SHP77 treated with DMSO at 0.1 percent for 48 hours (cell line): ENCODE measurements around the gene ARPC1B.
"Not testable (repeated sequence)": the region's sequence is repeated elsewhere in the genome, so short reads cannot be mapped to it uniquely, and the experiment has no call there.

Experiments used
- DNase-seq: peaks from one replicate; lab custom pipeline; 2025; lab: John Stamatoyannopoulos, UW

ARPC1B gene

DNA sequence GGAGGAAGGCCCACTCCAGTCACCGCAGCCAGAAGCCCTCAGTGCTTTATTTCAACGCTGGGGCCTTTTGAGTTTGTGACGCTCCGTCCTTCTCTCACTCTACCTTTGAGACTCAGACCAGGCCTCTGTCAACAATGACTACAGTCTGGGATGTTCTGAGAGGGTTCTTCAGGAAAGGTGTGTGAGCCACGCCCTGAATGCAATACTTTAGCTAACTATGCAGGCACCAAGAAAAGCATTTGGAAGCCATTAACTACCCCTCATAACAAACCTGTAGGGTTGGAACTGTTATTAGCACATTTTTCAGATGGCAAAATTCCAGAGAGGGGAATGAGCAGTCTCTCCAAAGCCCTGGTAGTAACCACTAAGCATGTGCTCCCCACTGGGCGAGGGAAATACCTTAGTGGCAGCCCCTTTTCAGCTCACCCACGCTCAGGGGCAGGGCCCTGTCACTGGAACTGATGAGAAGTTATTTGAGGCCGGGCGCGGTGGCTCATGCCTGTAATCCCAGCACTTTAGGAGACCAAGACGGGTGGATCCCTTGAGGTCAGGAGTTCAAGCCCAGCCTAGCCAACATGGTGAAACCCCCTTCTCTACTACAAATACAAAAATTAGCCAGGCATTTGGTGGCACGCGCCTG is 5.7 kb upstream of the ARPC1B start:
- no peak for DNase-seq

DNA sequence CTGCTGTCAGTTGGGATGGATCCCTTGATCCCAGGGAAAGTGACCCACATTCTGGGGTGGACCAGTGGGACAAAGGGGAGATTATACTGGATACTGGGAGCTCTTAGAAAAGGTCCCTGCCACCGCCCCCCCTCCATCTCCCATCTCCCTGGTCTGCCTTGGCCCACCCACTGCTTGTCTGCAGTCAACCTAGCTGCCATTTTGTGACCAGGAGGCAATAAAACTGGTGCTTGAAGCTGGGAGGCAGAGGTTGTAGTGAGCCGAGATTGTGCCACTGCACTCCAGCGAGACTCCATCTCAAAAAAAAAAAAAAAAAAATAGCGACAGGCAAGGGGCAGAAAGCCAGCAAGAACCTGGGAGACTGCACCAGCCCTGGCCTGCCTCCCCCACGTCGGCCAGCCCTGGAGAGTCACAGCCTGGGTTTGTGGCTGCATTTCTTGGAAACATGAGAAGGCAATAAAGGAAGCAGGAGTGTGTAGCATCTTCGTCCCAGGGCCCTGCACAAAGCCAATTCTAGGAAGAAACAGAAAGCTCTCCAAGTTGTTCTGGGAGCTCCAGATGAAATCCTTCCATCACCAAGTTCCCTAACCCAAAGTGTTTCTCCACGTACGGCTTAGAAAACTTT is 4.7 kb upstream of the ARPC1B start:
- DNase-seq: no peak

- no peak for DNase-seq
Observed at GRCh38 chr7:99371376-99371920, 3.1 kb upstream of the ARPC1B start.

- DNase-seq: no peak
Observed at GRCh38 chr7:99372275-99373090, 2.0 kb upstream of the ARPC1B start.

GRCh38 chr7:99373091-99374066 is 1.2 kb upstream of the ARPC1B start:
- DNase-seq: no peak

DNA sequence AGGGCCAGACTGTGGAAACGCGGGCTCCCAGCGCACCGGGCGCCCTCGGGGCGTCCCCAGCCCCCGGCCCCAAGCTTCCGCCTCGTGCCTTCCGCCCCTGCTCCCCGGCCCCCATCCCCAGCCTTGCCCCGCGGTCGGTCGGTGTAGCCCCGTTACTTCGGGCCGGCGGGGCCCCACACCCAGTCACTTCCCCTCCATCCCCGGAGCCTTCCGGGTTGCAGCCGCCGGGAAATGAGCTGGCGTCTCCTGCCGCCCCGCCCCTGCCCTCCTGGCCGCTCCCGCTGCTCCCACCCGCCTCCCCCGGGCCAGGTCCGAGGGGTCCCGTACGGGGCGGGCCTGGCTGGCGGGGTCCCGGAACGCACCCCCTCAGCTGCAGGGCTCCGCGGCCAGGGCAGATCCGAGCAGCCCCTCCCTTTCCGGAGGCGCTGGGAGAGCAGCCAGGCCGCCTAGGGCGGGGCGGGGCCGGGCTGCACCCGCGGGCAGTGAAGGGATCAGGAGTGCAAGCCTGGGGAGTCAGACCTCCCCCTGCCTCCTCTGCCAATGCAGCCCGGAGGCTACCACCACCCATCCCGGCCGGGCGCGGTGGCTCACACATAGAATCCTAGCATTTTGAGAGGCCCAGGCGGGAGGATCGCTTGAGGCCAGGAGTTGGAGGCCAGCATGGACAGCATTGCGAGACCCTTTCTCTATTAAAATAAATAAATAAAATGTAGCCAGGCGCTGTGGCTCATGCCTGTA is 709 bp downstream of the ARPC1B start:
- no peak for DNase-seq

GRCh38 chr7:99379043-99379577 is 4.6 kb downstream of the ARPC1B start:
- no peak for DNase-seq

DNA sequence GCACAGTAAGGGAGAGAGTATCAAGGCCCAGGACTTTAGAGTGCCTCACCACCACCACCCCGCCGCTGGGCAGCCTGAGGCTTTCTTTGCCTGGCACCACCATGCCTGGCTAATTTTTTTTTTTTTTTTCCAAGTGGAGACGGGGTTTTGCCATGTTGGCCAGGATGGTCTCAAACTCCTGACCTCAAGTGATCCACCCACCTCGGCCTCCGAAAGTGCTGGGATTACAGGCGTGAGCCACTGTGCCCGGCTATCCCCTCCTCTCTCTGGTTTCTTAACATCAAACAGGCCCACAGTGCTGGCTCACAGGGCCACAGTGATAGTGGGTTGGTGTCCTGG is 5.1 kb downstream of the ARPC1B start:
- DNase-seq: not testable (repeated sequence)

DNA sequence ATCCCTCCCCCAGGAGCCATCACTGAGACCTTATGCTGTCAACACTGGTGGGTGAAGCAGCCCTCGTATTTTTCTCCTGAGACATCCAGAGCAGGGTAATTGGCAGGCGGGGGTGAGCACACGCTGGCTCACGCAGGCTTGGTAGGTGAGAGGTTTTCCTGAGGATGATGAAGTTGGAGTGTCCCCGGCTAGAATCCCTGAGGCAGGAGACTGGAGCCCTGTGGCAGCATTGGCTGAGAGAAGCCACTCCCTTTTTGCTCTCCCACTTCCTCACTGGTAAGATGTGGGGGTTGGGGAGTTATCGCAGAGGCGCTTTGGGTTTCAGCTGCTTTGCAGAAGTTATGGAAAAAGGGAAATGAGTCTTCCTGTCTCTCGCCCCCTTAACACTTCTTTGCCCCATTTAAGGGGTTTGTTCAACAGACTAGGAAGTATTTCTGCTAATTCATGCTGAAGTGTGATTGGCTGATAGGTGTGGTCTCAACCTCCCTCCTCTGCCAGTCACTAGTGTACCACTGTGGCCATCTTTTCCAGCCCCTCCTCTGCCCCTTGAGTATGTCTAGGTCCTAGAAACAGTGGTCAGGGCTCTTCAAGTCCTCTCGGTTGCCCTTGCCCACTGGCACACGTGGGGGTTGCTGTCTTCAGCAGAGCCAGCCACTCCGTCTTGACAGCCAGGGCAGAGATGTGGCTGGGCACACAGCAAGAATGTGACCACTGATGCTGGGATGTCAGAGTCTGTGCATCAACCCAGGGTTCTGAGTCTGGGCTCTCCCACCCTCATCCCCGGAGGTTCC is 5.7 kb downstream of the ARPC1B start:
- no peak for DNase-seq

DNA sequence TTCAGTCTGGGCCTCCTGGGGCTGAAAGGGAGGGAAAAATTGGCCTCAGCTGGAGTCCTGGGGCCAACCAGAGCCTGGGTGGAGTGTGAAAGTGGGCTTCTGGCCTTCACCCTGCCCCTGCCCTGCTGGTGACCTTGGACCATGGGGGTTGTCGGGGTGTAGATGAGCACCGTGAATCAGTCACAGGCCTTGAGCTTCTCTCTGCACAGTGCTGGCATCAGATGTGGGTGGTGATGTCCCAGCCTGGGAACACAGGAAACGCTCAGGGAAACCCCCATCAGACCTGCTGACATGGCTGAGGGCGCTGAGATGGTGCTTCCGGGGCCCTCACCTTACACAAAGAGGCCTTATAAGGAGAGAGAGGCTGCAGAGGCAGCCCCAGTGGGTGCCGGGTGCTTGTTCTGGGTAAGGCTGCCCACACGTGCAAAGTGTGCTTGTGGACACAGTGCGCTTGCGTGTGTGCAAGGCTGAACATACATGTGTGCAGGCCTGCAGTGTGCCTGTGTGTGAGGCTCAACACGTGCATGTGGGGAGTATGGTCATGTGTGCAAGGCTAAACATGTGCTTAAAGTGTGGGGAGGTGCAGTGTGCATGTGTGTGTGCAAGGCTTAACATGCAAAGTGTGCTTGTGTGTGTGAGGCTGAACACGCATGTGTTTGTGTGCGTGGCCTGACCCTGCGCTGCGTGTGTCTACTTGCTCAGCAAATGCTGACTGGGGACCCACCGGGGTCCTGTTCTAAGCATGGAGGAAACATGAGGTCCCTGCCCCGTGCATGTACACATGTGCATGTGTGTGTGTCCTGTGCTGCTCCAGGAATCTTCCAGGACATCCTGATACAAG is 6.5 kb downstream of the ARPC1B start:
- no peak for DNase-seq

DNA sequence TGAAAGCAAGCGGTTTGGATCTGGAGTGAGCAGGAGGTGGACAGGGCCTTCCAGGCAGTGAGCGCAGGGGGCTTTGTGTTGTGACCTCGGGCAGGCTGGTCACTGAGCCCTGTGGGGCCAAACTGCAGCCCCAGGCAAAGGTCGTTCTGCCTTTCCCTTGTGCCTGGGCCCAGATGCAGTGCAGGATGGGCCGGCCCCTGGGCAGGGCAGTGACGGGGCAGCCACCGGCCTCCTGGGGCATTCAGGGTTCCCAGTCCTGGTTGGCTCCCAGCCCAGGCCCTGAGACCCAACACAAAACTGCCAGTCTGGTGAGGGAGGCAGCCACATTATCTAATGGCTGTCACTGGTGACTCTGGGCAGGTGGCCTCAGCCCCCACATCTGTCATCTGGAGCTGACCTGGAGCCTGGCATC is 7.1 kb downstream of the ARPC1B start:
- DNase-seq: no peak

GRCh38 chr7:99383203-99383602 is 8.7 kb downstream of the ARPC1B start:
- no peak for DNase-seq

- DNase-seq: no peak
Observed at GRCh38 chr7:99383791-99384370, 9.4 kb downstream of the ARPC1B start.

- DNase-seq: no peak
Observed at GRCh38 chr7:99384523-99384922, 10.0 kb downstream of the ARPC1B start.

GRCh38 chr7:99385564-99385963 is 11.0 kb downstream of the ARPC1B start:
- no peak for DNase-seq

DNA sequence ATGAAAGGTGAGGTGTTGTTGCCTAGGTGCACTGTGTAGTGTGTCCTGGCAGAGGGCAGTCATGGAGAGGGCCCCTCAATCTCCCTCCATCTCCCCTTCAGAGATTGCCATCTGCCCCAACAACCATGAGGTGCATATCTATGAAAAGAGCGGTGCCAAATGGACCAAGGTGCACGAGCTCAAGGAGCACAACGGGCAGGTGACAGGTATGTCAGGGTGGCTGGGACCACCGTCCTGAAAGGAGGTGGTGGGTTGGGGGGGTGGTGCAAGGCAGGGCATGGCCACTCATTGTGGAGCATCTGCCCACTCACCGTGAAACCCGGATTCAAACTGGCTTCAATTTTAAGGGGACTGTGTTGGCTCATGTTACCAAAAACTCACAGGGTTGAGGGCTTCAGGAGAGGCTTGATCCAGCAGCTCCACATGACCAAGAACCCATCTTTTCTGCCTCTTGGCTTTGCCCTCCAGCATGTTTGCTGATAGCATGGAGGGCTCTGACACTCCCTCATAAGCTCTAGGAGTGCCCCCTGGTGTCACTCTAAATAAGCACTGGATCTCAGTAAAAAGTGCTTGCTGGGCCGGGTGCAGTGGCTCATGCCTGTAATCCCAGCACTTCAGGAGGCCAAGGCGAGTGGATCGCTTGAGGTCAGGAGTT is 12.2 kb downstream of the ARPC1B start:
- no peak for DNase-seq

- DNase-seq: not testable (repeated sequence)
Observed at GRCh38 chr7:99387239-99387635, 12.7 kb downstream of the ARPC1B start.

GRCh38 chr7:99387912-99388311 is 13.4 kb downstream of the ARPC1B start:
- no peak for DNase-seq
